Activated B cell treated with CpG ODN at 0.5 μM for 24 hours (primary cell): ENCODE results near the gene NHS. TPM values are rescaled to one million over a fixed set of nuclear protein-coding genes. Genes with fewer than 3 reads are reported as not detected.

Experiments used
- ATAC-seq: fragments of 200-7000 bp; cut with Tn5 transposase; one replicate; pipeline ENCODE4 v1.10.0; 2021; ENCODE audit warnings: low read depth, mild to moderate bottlenecking, moderate library complexity
- CTCF ChIA-PET: fragments of 350-600 bp; sonication (Branson Sonifier 250); formaldehyde crosslinking; loops from one replicate; lab custom pipeline; 2021; ENCODE audit warnings: antibody characterized with exemption; lab: Charles Lee
- POLR2A ChIA-PET: fragments of 350-600 bp; sonication (Branson Sonifier 250); formaldehyde crosslinking; loops from one replicate; lab custom pipeline; 2021; ENCODE audit warnings: antibody characterized with exemption; lab: Charles Lee
- DNase-seq: peaks from one replicate; pipeline ENCODE4 v3.0.0; 2022
- H3K27ac Mint-ChIP-seq: one replicate; pipeline ENCODE4 v1.8.0; 2020; ENCODE audit warnings: mixed read lengths
- H3K27me3 Mint-ChIP-seq: one replicate; pipeline ENCODE4 v1.8.0; 2021; ENCODE audit warnings: mixed read lengths
- H3K36me3 Mint-ChIP-seq: one replicate; pipeline ENCODE4 v1.8.0; 2021; ENCODE audit warnings: low read depth, mixed read lengths
- H3K4me1 Mint-ChIP-seq: one replicate; pipeline ENCODE4 v1.8.0; 2021; ENCODE audit warnings: mixed read lengths
- H3K4me3 Mint-ChIP-seq: one replicate; pipeline ENCODE4 v1.8.0; 2020; ENCODE audit warnings: mild to moderate bottlenecking, mixed read lengths
- H3K9me3 Mint-ChIP-seq: one replicate; pipeline ENCODE4 v1.8.0; 2020; ENCODE audit warnings: mixed read lengths
- CTCF ChIP-seq: fragments of 200-600 bp; IDR thresholded peaks from one replicate; pipeline ENCODE4 v1.8.0; 2022; ENCODE audit warnings: antibody characterized with exemption, mild to moderate bottlenecking
- intact Hi-C: fragments of 100-400 bp; cut with micrococcal nuclease; formaldehyde crosslinking; loops from one replicate; pipeline ENCODE4 v1.15.1; 2024
- total RNA-seq: library from RNA; stranded (reverse); gene quantifications from 2 replicates; pipeline ENCODE4 v1.2.3, GENCODE V29; 2022

The NHS gene
- total RNA-seq, 1 donor from 2014 or later: not detected

GRCh38 chrX:17488036-17488435 is 113.0 kb downstream of the NHS start:
- no peak overlapping the region for H3K27ac Mint-ChIP-seq
- POLR2A ChIA-PET: no interaction called here
- no peaks in the 10 kb centered on the region for H3K36me3 Mint-ChIP-seq
- no peaks in the 10 kb centered on the region for H3K4me1 Mint-ChIP-seq
- ATAC-seq: no peak
- no peak for TF ChIP-seq CTCF
- intact Hi-C loops: no loop called here
- no peak for DNase-seq
- no peaks in the 10 kb centered on the region for H3K27me3 Mint-ChIP-seq
- H3K9me3 Mint-ChIP-seq: peaks cover 4% of the 10 kb centered on the region
- no peak overlapping the region for H3K4me3 Mint-ChIP-seq
- CTCF ChIA-PET: no interaction called here

GRCh38 chrX:17494216-17494615 is 119.2 kb downstream of the NHS start:
- DNase-seq (no peak), ATAC-seq (no peak)
- Mint-ChIP-seq H3K27ac (no peak overlapping the region), H3K27me3 (no peaks in the 10 kb centered on the region), H3K4me1 (no peaks in the 10 kb centered on the region), H3K36me3 (no peaks in the 10 kb centered on the region), H3K9me3 (peaks cover 4% of the 10 kb centered on the region), H3K4me3 (no peak overlapping the region)
- no peak for TF ChIP-seq CTCF
- ChIA-PET POLR2A (no interaction called here), CTCF (no interaction called here)
- intact Hi-C loops: no loop called here

GRCh38 chrX:17495052-17495451 is 120.1 kb downstream of the NHS start:
- Mint-ChIP-seq H3K36me3 (no peaks in the 10 kb centered on the region), H3K4me1 (no peaks in the 10 kb centered on the region), H3K27ac (no peak overlapping the region), H3K4me3 (no peak overlapping the region), H3K9me3 (peaks cover 4% of the 10 kb centered on the region), H3K27me3 (no peaks in the 10 kb centered on the region)
- ChIA-PET CTCF (no interaction called here), POLR2A (no interaction called here)
- no peak for TF ChIP-seq CTCF
- no peak for DNase-seq
- intact Hi-C loops: no loop called here
- ATAC-seq: no peak

- Mint-ChIP-seq H3K27ac (no peak overlapping the region), H3K4me3 (no peak overlapping the region), H3K9me3 (peaks cover 4% of the 10 kb centered on the region), H3K36me3 (no peaks in the 10 kb centered on the region), H3K27me3 (no peaks in the 10 kb centered on the region), H3K4me1 (no peaks in the 10 kb centered on the region)
- CTCF ChIA-PET: no interaction called here
- ATAC-seq (no peak), DNase-seq (no peak)
- TF ChIP-seq CTCF: no peak
- POLR2A ChIA-PET: no interaction called here
- intact Hi-C loops: no loop called here
These were observed 121.4 kb downstream of the NHS start for GRCh38 chrX:17496407-17496806.

- Mint-ChIP-seq H3K27ac (no peak overlapping the region), H3K36me3 (no peaks in the 10 kb centered on the region), H3K27me3 (no peaks in the 10 kb centered on the region), H3K4me1 (no peaks in the 10 kb centered on the region), H3K4me3 (no peak overlapping the region), H3K9me3 (peaks cover 1% of the 10 kb centered on the region)
- intact Hi-C loops: no loop called here
- POLR2A ChIA-PET: no interaction called here
- DNase-seq (no peak), ATAC-seq (no peak)
- CTCF ChIA-PET: no interaction called here
- TF ChIP-seq CTCF: no peak
These were observed 122.2 kb downstream of the NHS start for GRCh38 chrX:17497193-17497592.
